DMS53 treated with DMSO at 0.1 percent for 48 hours (cell line): Measurements from ENCODE around the gene EEF2KMT.

Experiments used
- DNase-seq: peaks from one replicate; lab custom pipeline; 2025; ENCODE audit not compliant: unreplicated experiment; lab: John Stamatoyannopoulos, UW

Gene EEF2KMT

DNA sequence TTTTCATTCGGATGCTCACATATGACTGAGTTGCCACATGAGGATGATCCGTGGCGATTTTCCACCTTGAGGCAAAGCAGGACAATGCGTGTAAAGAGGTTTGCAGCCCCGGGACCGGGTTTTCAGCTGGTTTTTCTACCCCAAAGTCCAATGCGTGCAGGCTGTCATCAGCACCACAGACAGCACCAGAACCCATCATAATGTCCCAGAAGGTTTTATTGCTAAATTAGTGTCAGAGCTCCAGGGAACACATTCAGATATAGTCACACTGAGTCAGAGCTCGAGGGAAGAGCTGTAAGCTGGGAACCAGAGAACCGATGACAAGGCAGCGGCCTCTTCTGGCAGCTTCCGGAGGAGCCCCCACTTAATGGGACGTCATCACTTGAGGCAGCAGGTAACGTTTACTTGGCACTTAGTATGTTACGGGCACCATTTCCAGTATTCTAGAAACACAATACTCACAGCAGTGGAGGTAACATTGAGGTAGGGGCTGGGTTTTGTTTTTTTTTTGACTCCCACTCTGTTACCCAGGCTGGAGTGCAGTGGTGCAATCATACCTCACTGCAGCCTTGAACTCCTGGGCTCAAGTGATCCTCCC is 54.9 kb downstream of the EEF2KMT start:
- no peak for DNase-seq

GRCh38 chr16:5041600-5042133 is 55.9 kb downstream of the EEF2KMT start:
- no peak for DNase-seq

DNA sequence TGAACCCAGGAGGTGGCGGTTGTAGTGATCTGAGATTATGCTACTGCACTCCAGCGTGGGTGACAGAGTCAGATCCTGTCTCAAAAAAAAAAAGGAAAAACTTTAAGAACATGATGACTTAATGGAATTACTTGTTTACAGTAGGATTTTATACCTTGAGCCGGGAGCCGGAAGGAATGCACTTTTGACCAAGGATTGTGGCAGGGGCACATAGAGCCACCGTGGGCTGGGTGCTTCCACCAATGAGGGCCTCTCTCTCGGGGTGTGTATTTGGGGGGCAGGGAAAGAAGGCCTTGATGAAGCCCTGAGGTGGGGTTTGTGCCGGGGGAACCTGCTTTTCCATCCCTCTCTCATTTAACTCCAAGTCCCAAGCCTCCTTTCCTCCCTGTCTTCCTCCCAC is 57.1 kb downstream of the EEF2KMT start:
- no peak for DNase-seq

DNA sequence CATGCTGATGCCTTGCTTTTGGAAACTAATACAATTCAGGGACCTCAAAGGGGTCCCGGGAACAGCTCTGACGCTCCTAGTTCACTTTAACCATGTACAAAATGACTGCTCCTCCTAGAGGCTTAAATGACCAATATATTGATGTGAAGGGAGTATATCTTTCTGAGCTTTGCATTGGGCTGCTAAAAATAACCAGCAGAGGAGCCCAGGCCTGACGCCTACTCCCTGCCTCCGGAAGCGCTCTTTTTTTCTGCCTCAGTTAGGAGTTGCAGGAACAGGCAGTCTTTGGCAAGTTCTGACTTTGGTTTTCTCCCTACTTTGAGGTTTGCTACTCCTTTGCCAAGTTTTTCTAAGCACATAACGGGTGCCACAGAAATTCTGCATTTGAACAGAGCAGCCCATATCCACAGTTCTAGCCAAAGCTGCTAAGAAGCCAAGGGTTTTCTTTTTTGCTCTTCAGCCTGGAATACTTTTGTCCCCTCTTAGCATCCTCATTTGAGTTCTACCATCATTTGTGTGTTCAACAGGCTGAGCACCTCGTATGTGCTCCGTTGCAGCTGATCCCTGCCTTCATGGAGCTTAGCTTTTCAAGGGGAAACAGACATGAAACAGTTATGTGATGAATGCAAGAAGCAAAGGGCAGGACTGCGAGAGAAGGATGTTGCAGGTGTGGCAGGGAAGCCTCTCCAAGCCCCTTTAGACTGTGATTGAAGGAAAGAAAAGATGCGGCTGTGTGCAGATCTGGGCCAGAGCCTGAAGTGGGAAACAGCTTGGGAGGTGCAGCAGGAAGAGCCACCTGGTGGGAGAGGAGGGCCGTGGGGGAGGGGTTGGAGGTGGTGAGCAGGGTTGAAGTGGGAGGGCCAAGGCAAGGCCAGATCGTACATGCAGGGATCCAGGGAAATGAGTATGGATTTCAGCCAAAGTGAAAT is 61.1 kb downstream of the EEF2KMT start:
- DNase-seq: no peak

DNA sequence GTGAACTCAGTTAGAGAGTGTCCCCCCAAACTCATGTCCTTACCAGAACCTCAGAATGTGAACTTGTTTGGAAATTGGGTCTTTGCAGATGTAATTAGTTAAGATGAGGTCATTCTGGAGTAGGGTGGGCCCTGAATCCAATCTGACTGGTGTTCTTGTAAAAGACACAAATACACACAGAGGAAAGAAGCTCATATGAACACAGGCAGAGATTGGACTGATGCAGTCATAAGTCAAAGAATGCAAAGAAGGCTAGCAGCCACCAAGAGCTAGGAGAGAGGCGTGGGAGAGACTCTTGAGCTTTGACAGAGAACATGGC is 61.7 kb downstream of the EEF2KMT start:
- DNase-seq: no peak
